Hematopoietic multipotent progenitor cell treated with erythropoietin and hydrocortisone succinate and interleukin-3 and kit ligand, for 15 days (in vitro differentiated cells): ENCODE results near the gene KCNT2.
"Not testable (repeated sequence)": the region's sequence is repeated elsewhere in the genome, so short reads cannot be mapped to it uniquely, and the experiment has no call there.

ENCODE experiments used
- DNase-seq: peaks from one replicate; pipeline ENCODE4 v3.0.0-alpha.2; 2015; ENCODE audit warnings: low spot score

KCNT2 gene

DNA sequence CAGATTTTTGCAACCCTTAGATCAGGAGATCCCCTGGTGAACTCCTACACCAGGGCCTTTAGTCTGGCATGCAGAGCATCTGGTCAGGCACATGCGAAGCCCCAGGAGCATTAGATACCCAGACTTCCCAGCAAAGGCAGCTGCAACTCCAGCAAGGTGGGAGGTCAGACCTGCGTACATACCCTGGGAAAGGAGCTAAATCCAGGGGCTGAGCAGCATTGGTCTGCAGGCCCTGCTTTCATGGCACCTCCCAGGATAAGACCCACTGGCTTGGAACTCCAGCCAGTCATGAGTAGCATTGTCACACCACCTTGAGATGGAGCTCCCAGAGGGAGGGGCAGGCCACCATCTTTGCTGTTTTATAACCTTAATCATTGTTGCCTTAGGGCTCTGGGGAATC, 92.3 kb downstream of the KCNT2 start:
- no peak for DNase-seq

DNA sequence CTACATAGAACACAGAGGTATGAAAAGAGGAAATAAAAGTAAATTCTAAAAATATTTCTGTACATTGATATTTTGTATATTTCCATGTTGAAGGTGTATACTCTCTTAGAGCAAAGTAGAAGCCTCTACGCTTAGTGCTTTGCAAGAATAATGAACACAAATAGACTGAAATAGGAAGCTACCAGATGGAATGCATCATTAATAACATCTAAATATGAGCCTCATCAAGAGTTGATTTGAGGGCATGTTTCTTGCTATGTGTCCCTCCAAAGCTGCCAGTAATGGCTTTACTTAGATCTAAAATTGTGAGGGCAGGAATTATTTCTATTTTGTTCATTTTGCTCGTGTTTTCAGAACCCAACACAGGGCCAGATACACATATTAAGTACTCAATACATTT, 94.4 kb downstream of the KCNT2 start:
- DNase-seq, result no peak

DNA sequence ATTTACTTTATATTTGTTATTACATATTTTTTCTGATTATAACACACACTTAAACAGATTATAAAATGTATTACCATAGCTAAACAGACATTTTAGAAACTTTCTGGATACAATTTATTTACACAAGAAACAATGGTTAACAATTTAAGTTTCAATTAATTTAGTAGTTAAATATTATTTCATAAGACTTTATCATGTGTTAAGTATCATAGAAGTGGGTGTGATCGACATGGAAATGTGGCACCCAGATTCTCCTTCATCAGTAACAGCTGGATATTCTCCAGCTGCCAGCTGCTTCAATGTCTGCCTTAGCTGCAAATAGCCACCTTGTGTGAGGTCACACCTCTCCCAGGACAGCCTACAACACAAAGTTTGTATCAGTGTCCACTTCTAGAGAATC, 97.8 kb downstream of the KCNT2 start:
- no peak for DNase-seq

DNA sequence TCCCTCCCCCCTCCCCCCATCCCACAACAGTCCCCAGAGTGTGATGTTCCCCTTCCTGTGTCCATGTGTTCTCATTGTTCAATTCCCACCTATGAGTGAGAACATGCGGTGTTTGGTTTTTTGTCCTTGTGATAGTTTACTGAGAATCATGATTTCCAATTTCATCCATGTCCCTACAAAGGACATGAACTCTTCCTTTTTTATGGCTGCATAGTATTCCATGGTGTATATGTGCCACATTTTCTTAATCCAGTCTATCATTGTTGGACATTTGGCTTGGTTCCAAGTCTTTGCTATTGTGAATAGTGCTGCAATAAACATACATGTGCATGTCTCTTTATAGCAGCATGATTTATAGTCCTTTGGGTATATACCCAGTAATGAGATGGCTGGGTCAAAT, 104.0 kb downstream of the KCNT2 start:
- not testable (repeated sequence) for DNase-seq

DNA sequence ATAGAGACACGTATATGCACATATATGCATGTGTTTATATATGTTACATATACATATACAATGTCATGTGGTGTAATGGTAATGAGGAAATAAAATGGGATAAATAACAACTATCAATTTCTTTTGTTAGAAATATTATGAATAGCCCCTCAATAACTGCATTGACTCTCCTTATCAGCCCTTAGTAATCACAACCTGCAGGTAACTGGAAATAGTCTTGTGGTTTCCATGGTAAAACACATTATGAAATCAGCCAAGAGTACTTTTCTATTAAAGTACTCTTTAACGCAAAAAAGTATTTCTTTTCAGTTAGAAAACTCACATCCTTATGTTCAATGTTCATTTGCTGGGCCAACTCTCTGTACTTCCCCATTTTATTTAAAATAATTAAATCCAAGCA, 105.8 kb downstream of the KCNT2 start:
- no peak for DNase-seq

DNA sequence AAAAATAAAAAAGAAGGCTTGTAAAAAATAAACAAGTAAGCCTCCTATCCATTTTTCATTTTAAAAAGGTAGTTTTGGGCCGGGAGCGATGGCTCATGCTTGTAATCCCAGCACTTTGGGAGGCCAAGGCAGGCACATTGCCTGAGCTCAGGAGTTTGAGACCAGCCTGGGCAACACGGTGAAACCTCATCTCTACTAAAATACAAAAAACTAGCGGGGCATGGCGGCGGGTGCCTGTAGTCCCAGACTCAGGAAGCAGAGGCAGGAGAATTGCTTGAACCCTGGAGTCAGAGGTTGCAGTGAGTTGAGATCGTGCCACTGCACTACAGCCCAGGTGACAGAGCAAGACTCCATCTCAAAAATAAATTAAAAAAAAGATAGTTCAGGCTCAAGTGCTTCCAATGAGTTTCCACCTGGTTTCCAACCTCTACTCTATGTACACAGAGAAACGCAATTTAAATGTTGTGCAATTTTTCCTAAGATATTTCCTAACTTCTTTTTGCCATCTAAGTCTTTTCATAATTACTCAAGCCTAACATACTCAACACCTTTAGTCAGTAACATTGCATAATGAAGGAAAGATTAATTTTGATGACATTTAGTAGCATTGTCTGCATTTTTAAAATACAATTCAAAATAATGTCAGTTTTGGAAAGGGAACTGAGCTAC, 106.3 kb downstream of the KCNT2 start:
- no peak for DNase-seq

DNA sequence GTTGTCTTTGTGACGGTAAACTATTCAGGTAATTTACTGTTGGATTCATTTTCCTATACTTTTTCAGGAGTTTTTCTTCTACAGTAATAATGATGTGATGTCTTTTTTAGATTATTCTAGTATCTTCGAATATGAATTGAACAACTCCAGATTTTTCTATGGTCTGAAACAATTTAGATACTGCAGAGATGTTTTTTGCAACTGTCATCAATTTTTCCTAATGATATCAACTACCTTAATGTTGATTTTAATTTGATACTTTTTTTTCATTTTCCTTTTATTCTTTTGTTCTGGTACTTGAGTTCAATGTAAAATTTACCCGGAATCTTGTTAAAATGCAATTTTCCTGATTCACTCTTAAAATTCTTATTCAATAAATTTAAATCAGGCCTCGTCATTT, 110.4 kb downstream of the KCNT2 start:
- no peak for DNase-seq

DNA sequence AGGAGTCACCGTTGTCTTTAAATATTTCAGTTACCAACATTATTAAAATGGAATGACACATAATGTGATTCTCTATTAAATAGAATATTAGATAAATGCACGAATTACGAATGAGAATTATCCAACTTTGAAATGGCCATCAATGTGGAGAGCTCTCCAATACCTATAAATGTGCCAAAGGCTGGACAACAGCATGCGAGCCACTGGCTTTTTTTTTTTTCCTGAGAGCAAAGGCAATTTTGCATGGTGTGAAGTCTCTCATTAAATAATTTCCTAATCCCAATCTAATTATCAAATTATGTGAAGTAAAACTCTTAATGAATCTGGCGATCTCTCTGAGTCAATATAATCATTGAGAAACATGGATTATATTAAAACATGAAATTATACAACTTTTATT, 113.5 kb downstream of the KCNT2 start:
- no peak for DNase-seq

DNA sequence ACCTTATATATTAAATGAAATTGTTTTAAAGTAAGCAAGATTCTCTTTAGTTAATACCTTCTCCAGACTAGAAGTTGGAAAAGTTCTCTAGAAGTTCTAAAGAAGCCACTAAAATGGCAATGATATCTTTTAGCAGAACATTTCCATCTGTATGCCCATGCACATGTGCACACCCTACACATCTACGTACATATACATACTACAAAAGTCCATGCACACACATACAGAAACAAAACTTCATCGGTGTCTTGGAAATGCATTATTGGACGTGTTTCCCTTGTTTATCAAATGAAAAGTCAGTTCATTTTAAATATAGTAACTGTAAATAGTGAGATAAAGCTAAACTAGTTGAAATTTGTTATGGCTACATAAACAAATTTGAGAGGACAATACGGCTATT, 114.4 kb downstream of the KCNT2 start:
- no peak for DNase-seq

DNA sequence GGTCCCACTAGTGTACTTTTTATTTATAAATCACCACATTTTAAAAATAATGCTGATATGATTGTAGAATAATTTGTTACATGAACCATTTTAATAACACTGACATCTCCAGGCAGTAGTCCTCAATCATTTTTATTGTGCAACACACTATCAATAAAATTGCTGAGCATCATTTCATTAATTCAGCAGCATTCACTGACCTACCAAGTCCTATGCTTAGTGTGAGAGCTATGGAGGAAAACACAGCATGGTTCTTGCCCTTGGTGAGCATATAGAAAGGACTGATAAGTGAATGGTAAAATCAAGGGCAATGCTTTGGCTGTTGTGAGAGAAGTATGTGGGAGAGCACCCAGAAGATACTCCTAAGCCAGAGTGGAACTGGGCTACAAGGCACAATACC, 119.7 kb downstream of the KCNT2 start:
- no peak for DNase-seq

DNA sequence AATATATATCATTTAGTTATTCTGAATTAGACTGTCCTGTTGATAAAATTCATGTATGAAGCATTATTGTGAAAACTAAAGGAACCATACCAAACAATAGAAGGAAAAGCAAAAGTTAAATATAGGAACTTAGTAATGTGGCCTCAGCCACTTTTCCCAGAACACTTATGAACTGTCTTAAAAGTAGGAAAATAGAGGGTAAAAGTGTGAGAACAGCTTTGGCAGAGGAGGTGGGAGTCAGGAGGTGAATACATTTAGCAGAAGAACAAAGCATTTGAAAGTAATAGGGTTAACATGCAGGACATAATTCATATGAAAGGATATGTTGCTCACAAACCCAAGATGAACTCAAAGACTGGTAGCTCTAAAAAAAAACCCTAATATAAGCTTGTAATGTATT, 121.9 kb downstream of the KCNT2 start:
- DNase-seq, result no peak

DNA sequence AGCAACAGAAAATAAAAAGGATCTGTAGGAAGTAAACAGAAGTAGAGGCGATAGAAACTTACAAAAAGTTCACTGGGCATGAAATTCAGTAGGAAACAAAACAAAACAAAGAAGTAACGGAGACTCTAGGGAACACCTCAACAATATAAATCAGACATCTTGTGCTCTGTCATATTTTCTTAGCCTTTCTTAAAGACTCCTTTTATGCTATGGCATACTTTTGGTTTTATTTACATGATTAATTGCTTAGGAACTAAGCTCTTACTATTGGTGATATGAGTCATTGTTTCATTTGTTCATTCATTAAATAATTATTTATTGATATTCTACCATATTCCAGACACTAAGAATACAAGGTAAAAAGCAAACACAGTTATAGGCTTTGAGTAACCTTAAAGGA, 126.6 kb downstream of the KCNT2 start:
- DNase-seq, result no peak

DNA sequence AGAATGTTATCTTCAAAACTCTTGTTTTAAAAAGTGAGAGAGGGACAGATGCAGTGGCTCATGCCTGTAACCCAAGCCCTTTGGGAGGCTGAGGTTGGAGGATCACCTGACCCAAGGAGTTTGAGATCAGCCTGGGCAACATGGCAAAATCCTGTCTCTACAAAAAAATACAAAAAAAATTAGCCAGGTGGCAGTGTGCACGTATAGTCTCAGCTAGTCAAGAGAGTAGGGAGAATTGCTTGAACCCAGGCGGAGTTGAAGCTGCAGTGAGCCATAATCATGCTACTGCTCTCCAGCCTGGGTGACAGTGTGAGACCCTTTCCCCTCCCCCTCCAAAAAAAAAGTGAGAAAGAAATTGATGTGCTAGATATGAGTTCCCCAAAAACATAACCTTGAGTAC, 131.0 kb downstream of the KCNT2 start:
- no peak for DNase-seq

DNA sequence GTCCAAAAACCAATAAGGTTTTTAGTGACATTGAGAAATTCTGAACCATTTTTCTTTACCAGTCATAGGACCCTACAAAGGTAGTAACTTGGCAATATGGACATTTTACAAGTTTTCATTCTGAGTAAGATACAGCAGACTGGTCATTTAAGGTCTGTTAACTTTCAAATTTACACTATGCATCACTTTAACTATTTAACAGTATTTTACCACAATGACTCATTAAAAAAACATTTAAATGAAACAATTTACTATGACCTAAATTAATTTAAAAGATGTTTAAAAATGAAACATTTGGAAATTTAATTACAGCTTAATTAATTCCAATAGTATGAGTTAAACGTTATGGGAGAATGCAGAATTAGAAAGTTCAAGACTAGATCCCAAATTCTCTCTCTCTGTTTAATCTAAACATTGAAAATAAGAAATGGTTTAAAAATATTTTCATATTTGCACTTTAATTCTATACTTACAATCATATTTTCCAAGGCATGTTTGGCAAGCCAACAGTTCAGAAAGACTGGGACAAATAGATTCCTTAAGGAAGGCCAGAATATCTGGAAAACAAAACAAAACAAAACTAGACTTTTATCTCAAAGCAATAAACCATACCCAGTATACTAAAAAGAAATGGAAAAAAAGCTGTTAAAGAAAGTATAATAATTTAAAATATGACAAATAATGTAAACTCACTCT, 140.9 kb downstream of the KCNT2 start:
- DNase-seq, result no peak

DNA sequence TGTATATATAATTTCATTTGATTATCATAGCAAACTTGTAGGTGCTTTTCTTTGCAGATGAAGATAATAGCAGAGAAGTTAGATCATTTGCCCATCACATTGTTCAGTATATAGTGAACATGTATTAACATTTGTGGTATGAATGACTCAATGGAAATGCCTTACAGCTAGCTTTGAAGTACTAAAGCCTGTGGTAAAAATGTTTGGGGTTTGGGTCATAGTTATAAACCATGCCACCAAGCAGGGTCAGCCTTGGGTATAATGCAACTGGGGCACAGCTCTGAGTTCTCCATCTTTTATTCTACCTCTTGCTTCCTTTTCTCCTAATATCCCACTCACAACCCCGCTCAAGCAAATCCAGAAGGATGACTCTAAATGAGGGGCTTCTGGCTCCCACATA, 141.6 kb downstream of the KCNT2 start:
- no peak for DNase-seq

DNA sequence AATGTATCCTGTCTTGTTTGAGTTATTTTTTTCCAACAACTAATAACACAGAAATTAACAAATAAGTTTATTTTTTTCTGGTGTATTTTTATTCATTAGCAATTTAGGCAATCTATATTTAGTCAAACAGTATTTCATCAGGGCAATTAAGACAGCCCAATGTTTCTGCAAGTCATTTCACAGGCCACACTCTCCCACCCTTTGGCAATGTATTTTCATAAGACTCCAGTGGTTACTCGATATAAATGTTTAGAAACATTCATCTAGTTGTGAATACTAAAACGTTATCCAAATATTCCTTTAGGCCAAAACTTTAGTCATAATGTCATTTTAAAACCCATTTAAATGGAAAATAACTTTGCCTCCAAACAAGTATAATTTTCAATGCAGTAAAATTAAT, 142.1 kb downstream of the KCNT2 start:
- no peak for DNase-seq

DNA sequence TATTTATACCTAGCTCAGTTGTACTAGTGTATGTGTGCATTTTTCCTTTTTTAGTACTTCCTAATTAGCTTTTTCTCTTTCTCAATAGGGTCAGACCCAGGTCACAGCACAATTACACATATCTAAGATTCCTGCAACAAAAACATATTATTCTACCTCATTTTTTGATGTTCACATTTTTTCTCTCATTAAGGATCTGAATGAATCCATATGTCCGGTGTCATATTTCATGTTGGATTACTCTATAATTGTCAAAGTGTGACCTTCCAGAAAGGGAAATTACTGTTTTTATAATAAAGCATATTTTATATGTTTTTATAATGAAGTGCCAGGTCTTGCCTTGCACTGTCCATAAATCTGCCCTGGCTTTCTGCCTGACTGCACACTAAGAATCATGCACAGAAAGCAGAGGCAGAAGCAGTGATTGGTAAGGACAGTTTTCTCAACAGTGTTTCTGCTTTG, 143.7 kb downstream of the KCNT2 start:
- no peak for DNase-seq

DNA sequence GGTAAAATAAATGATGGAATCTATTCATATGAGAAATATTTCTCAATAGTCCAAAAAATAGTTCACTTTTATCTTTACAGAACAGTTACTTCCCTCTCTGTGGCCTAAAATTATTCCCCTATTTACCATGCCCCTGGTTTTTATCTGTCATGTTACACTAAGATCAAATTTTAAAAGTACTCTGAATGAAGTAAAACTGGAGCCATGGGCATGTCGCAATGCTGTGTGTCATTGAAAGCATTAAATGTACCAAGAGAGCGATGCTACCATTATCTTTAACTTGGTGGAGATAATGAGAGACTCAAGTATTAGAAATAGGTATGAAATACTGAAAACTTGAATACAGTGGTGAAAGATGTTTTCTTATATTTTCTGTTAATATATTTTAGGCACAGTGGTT, 146.2 kb downstream of the KCNT2 start:
- DNase-seq, result no peak

DNA sequence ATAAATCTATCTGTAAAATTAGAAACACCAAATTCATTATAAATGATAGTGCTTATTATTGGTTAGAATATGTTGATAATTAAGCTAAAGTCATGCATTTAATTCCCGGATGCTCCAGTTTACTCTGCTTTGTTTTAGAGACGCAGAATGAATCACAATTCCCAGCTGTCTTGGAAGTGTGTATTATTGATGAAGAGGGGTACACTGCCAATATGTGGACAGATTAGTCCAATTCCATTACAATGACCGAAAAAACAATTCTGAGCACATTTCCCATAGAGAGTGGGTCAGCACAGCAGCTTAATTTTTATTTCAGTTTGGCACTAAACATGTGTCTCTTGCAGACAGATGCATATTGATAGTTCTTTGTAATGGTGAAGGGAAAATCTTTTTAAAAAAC, 146.7 kb downstream of the KCNT2 start:
- no peak for DNase-seq

DNA sequence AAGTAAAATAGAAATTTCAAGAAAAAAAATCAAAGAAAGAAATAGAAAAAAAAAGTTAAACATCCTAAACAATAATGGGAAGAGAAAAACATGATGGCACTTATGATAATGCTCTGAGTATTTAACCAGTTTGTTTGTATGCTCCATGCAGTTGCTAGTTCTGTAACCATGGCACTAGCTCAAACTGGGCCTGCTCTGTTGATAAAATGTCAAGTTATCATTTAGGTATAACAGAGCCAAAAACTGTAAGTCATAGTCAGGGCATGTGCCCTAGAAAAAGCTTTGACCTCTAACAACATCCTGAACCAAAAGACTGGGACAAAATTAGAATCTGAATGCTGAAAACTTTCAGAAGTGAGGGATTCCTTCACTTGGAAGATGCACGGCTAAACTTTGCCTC, 148.9 kb downstream of the KCNT2 start:
- no peak for DNase-seq

DNA sequence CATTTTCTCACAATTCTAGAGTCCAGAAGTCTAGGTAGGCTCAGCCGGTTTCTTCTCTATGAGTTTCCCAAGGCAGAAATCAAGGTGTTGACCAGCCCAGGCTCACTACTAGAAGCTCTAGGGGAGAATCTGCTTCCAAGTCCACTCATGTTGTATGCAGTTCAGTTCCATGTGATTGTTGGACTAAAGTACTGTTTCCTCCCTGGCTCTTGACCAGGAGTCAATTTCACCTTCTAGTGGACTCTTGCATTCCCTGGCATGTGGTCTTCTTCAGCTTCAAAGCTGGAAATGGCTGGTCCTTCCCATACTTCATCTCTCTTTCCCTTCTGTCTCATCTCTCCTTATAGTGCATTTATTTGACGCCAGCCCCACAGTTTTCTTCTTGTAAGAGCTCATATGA, 153.4 kb downstream of the KCNT2 start:
- no peak for DNase-seq

DNA sequence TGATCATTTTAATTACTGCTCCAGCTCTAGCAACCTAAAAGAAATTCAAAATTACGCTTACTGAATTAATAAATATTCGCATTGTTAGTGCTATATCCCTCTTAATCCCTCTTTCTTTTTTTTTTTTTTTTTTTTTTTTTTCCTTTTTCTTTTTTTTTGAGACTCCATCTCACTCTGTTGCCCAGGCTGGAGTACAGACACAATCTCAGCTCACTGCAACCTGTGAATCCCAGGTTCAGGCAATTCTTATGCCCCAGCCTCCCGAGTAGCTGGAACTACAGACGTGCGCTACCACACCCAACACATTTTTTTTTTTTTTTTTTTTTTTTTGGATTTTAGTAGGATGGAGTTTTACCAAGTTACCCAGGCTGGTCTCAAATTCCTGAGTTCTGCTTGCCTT, 157.1 kb downstream of the KCNT2 start:
- no peak for DNase-seq

DNA sequence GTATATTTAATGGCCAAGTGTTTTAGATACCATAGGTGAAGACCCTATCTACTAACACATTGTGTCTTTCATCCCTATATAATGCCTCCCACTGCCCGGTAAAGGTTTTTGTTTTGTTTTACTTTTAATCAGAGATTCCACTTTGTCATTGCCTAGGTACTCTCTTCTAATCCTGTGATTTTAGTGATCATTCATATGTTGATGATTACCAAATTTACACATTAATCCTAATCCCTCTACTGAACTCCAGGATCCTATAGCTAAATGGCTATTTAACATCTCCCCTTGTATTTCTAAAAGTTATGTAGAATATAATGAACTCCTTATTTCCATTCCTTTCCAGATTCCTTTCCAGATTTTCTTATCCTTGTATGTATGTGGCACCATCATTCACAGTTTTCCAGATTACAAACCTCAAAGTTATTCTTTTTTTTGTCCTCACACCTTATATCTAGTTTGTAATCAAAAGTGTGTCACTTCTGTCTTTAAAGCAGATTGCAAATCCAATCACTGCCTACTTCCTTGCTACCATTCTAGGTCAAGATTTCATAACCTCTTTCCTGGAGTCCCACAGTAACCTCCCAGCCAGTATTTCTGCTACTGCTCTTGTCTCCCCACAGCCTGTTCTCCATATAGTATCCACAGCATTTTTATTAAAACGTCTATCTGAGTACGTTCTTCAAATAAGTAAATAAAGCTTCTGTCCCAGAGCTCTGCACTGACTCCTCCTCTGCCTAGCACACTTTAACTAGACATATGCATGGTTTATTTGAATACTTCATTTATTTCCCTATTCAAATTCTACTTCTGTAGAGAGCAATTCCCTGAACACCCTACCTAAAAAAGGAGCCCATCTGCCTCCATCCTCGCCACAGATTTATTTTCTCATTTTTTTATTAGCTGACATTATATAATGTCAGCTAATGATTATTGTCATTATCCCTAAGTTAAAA, 157.8 kb downstream of the KCNT2 start:
- no peak for DNase-seq
